Cardiac fibroblast (primary cell): ENCODE results near the gene NMRAL1.

Source experiments
- DNase-seq, 2 donors: peaks; one replicate each; pipeline versions ENCODE4 v3.0.0 to v3.0.0-alpha.2; 2010; ENCODE audit warnings: low read depth in 2 of 2
- H3K4me3 ChIP-seq, 2 donors: replicated peaks in 1 of 2; 1 replicate in 1 of 2; 2 replicates in 1 of 2; pipeline ENCODE4 v1.5.1; 2011; ENCODE audit warnings: low read depth in 2 of 2, low read length in 2 of 2, mild to moderate bottlenecking in 2 of 2, moderate library complexity in 1 of 2
- TF ChIP-seq, protein P1 (sequence below): IDR thresholded peaks from one replicate; pipeline ENCODE4 v1.5.1; 2011; ENCODE audit warnings: low read depth, mild to moderate bottlenecking, low read length, inconsistent platforms

Gene NMRAL1

DNA sequence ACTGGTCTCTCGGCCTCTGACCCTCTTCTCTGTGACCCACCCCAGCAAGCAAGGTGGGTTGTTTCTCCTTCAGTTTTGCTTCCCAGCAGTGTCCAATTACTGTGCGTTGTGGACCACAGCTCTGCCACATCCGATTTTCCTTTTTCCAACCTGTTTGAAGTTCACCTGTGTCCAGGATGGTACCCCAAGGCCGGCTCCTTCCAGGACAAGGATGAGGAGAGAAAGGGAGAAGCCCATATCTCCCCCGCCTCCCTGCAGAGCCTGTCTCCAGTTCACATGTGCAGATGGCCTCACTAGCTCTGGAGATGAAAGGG, 13.5 kb downstream of the NMRAL1 start:
- DNase-seq: no peak
- TF ChIP-seq, protein P1, sequence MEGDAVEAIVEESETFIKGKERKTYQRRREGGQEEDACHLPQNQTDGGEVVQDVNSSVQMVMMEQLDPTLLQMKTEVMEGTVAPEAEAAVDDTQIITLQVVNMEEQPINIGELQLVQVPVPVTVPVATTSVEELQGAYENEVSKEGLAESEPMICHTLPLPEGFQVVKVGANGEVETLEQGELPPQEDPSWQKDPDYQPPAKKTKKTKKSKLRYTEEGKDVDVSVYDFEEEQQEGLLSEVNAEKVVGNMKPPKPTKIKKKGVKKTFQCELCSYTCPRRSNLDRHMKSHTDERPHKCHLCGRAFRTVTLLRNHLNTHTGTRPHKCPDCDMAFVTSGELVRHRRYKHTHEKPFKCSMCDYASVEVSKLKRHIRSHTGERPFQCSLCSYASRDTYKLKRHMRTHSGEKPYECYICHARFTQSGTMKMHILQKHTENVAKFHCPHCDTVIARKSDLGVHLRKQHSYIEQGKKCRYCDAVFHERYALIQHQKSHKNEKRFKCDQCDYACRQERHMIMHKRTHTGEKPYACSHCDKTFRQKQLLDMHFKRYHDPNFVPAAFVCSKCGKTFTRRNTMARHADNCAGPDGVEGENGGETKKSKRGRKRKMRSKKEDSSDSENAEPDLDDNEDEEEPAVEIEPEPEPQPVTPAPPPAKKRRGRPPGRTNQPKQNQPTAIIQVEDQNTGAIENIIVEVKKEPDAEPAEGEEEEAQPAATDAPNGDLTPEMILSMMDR: no peak
- H3K4me3 ChIP-seq: no peak overlapping the region

DNA sequence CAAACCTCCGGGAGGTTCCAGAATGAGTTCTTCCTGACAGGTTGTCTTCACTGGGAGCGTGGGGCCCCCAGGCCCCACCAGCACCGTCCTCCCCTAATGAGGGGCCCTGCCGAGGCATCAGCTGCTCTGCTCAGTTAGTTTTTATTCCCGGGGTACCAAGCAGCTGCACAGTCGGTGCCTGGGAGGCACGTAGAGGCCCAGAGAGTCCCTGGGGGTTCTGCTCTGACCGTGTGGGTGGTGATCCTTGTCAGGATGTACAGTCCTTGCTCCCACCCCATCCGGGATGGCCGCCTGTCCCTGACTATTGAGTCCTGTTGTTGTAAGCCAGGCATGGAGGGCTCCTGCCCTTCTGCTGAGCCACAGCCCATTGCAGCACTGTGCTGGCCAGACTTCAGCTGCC, 18.5 kb downstream of the NMRAL1 start:
- H3K4me3 ChIP-seq: no peak overlapping the region
- TF ChIP-seq, protein P1: no peak

DNA sequence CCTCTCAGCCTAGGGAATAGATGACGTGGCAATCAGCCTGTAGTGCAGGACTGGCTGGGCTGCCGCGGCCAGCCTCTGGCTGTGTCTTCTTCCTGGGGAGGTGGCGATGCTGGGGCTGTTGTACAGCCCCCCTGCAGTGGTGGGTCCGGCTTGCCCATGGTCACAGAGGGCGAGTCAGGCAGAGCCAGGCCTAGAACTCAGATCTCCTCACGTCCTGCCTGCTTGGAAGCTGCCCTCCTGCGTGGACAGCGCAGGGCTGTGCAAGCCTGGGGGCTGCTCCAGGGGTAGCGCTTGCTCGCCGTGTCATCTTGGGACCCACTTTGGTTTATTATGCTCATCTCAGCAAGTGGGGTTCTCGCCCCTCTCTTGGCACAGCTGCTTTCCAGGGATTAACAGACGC, 19.3 kb downstream of the NMRAL1 start:
- TF ChIP-seq, protein P1: no peak
- no peak overlapping the region for H3K4me3 ChIP-seq

More for the DNA sequence above, 18.5 kb downstream of the NMRAL1 start:
- DNase-seq: no peak

DNA sequence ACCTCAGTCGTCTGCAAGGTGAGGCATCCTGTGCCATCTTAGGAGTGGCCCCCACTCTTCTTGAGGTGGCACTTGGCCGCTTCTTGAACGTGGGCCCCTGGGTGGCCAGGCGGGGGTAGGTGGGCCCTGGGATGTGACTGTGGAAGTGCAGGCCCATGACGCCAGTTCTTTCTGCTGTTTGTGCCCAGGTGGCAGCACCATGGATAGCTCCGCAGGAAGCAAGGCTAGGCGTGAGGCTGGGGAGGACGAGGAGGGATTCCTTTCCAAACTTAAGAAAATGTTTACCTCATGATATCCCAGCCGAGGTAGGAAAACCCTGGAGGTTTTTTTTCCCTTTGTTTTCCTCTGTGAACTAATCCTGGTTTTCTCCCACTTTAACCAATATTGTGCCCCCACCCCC, 19.8 kb downstream of the NMRAL1 start:
- no peak overlapping the region for H3K4me3 ChIP-seq
- TF ChIP-seq, protein P1: no peak
- no peak for DNase-seq

More for the DNA sequence above, 19.3 kb downstream of the NMRAL1 start:
- DNase-seq: no peak

DNA sequence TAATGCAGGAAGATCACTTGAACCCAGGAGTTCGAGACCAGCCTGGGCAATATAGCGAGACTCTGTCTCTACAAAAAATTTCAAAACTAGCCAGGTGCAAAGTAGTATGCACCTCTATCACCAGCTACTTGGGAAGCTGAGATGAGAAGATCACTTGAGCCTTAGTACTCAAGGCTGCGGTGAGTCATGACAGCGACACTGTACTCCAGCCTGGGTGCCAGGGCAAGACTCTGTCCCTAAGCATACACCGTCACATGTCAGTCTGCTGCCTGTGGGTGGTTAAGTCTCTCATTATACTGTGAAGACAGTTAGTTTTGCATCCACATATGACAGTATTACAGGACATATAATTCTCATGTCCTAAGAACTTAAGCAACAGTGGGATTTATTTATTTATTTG, 21.8 kb downstream of the NMRAL1 start:
- DNase-seq: no peak
- H3K4me3 ChIP-seq: no peak overlapping the region
- TF ChIP-seq, protein P1: no peak

DNA sequence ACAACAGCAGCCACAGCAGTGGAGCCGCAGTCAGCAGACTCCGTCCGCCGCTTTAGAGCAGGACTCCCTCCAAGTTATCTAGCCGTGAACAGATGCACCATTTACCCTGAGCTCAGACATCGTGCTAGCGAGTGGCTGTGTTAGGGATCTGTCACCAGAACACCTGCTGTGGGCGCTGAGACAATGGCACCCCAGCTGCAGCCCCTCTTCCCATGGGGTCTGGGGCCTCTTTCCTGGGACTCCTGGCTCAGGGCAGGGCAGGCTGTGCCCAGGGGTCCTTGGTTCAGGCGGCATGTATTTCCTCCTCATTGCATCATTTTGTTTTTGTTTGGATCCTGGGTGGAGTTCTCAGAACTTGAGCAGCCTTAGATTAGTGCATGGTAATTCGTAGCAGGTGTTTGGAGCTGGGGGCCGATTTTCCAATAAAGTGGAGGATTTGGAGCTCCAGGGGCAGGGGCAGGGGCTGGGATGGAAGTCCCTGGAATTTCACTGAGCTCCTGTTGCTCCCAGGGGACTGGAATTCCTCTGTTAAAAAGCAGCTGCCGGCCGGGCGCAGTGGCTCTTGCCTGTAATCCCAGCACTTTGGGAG, 23.4 kb downstream of the NMRAL1 start:
- TF ChIP-seq, protein P1: no peak
- no peak overlapping the region for H3K4me3 ChIP-seq
- DNase-seq: no peak

DNA sequence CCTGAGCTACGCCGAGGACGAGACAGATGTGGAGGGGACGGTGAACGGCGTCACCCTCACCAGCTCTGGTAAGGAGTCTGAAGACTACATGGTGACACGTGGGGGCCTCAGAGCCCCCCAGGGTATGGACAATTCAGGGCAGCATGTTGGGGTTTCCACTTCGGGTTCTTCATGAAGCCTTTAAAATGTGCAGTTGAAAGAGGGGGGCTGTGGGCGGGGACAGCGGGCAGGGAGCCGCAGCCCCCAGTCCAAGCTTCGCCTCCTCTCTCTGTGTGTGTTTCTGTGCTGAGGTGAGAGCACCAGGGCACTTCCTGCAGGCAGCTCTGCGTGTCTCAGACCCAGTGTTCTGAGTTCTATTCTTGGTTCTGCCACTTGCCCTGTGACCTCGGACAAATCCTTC, 24.0 kb downstream of the NMRAL1 start:
- no peak overlapping the region for H3K4me3 ChIP-seq
- no peak for DNase-seq
- TF ChIP-seq, protein P1: no peak
